ENCODE data around the gene CNTNAP2. TPM values are rescaled to one million over a fixed set of nuclear protein-coding genes. Genes with fewer than 3 reads are reported as not detected.
A peak's percentile ranks its signal among the peaks of the same experiment; 100 is the strongest.

The CNTNAP2 gene
- total and polyA plus RNA-seq, 9 of the 15 experiments (the other 6 are each of a cell fraction or from before 2014, with no cell fraction given), result 0.04 to 0.62 (median 0.09) TPM; not detected in 4

GRCh38 chr7:146115851-146116520, 615 bp upstream of the CNTNAP2 start (continued):
- TF ChIP-seq BRF1 (IDR thresholded peaks at IDR 0.05; ENCODE audit: borderline replicate concordance, extremely low read depth, insufficient read length), result no peak
- TF ChIP-seq ZBTB26 (CRISPR knock-in tag; IDR thresholded peaks at IDR 0.05), result no peak
- no peak for TF ChIP-seq ZNF561 (CRISPR knock-in tag; conservative IDR thresholded peaks at IDR 0.05)
- no peak for TF ChIP-seq TEAD4 (IDR thresholded peaks at IDR 0.05; ENCODE audit: low read length)
- TF ChIP-seq TEAD4 (CRISPR knock-in tag; IDR thresholded peaks at IDR 0.05; ENCODE audit: borderline replicate concordance), result peak; percentile 20; the same call in 1 of the 2 replicates
- peak in 1 of 3 experiments; percentile 7; a peak in 2 of 6 replicates for TF ChIP-seq CTCF (IDR thresholded peaks at IDR 0.05 in 2 of 3, conservative IDR thresholded peaks at IDR 0.05 in 1 of 3; ENCODE audit: insufficient read depth in 2 of 3, low read depth in 1 of 3, low read length in 3 of 3)
- peak; percentile 60 to 72 for TF ChIP-seq MNT (conservative IDR thresholded peaks at IDR 0.05)
- no peak for TF ChIP-seq ZNF445 (CRISPR knock-in tag; IDR thresholded peaks at IDR 0.05; ENCODE audit: low read depth)
- TF ChIP-seq ZNF146 (CRISPR knock-in tag; IDR thresholded peaks at IDR 0.05; ENCODE audit: unreplicated experiment), result no peak
- TF ChIP-seq HDAC1 (IDR thresholded peaks at IDR 0.05), result peak in 1 of 2 experiments; percentile 81; a peak in 2 of 4 replicates
- peak in 1 of 2 experiments; percentile 60; a peak in 1 of 4 replicates for TF ChIP-seq RCOR1 (IDR thresholded peaks at IDR 0.05; ENCODE audit: borderline replicate concordance in 1 of 2, low read depth in 2 of 2, low read length in 2 of 2)
- no peak for TF ChIP-seq NFIC (IDR thresholded peaks at IDR 0.05)
- TF ChIP-seq ZBTB7A (IDR thresholded peaks at IDR 0.05; ENCODE audit: borderline replicate concordance, control insufficient read depth, low read depth, low read length), result peak; percentile 33; the same call in 1 of the 2 replicates
- TF ChIP-seq JUN (IDR thresholded peaks at IDR 0.05; ENCODE audit: borderline replicate concordance, low read depth, low read length), result no peak
- 0 out of 2 replicates have a peak, but pooled peaks have one; percentile 70 for TF ChIP-seq JUN (CRISPR knock-in tag; IDR thresholded peaks at IDR 0.05; ENCODE audit: borderline replicate concordance)
- no peak for TF ChIP-seq ZFP1 (CRISPR knock-in tag; IDR thresholded peaks at IDR 0.05)
- no peak; the same call in 1 of the 2 replicates for TF ChIP-seq ZNF224 (CRISPR knock-in tag; IDR thresholded peaks at IDR 0.05)
- TF ChIP-seq TAL1 (IDR thresholded peaks at IDR 0.05), result no peak
- peak; percentile 20; the same call in 1 of the 2 replicates for TF ChIP-seq CREM (IDR thresholded peaks at IDR 0.05; ENCODE audit: low read depth)
- 0 out of 2 replicates have a peak, but pooled peaks have one; percentile 17 for TF ChIP-seq ZNF431 (CRISPR knock-in tag; IDR thresholded peaks at IDR 0.05)
- TF ChIP-seq ZNF263 (CRISPR knock-in tag; IDR thresholded peaks at IDR 0.05; ENCODE audit: borderline replicate concordance), result peak; percentile 60; the same call in 1 of the 2 replicates
- 0 out of 2 replicates have a peak, but pooled peaks have one; percentile 32 for TF ChIP-seq CTBP1 (IDR thresholded peaks at IDR 0.05; ENCODE audit: borderline replicate concordance)
- TF ChIP-seq TFAP4 (CRISPR knock-in tag; IDR thresholded peaks at IDR 0.05; ENCODE audit: borderline replicate concordance), result peak; percentile 99
